ENCODE data around the gene ZNF780A. TPM values are rescaled to one million over a fixed set of nuclear protein-coding genes. Genes with fewer than 3 reads are reported as not detected.

ZNF780A gene
- polyA plus RNA-seq, 3 donors: 9.8 to 14.1 (median 12.6) TPM

- no peak overlapping the region for H3K4me3 Mint-ChIP-seq
- no peak for TF ChIP-seq CTCF (IDR thresholded peaks at IDR 0.05)
- H3K27ac Mint-ChIP-seq: no peak overlapping the region
- H3K9me3 Mint-ChIP-seq: peaks cover 33 to 49% (median 40%) of the 10 kb centered on the region in 7 donors
- H3K4me2 ChIP-seq (replicated peaks; ENCODE audit: extremely low read depth, low read length, poor library complexity, severe bottlenecking): no peak overlapping the region
- no CpG with 5 or more reads among the region's 1 CpG for WGBS (ENCODE audit: insufficient coverage)
- H3K79me2 ChIP-seq (ENCODE audit: insufficient read depth, low read length): peaks cover 31% of the 10 kb centered on the region
- DNase-seq: no peak
- no peaks in the 10 kb centered on the region for H3K27me3 ChIP-seq (ENCODE audit: control insufficient read depth in 2 of 2, insufficient read depth in 2 of 2, low read length in 2 of 2)
- peaks cover 43% of the 10 kb centered on the region for H3K4me1 Mint-ChIP-seq
- intact Hi-C loops (cut with micrococcal nuclease): no loop called here
- H3K36me3 Mint-ChIP-seq: peaks cover 78 to 87% of the 10 kb centered on the region in 2 donors
- no peak overlapping the region for H3K9ac ChIP-seq (ENCODE audit: insufficient read depth, low read length, poor library complexity, severe bottlenecking)
- peaks cover 10% of the 10 kb centered on the region for H4K20me1 ChIP-seq (ENCODE audit: insufficient read depth, low read length)
- H3K4me3 ChIP-seq (replicated peaks in 1 of 3; ENCODE audit: low read depth in 2 of 3, low read length in 3 of 3): no peak overlapping the region
- H3K36me3 ChIP-seq (replicated peaks in 1 of 2; ENCODE audit: control insufficient read depth in 1 of 2, insufficient read depth in 2 of 2, low read length in 2 of 2): peaks cover 58 to 83% of the 10 kb centered on the region in 2 donors
- no peak overlapping the region for H3K27ac ChIP-seq (ENCODE audit: low read depth in 1 of 2, low read length in 2 of 2)
- H3K4me1 ChIP-seq (ENCODE audit: control insufficient read depth in 1 of 2, insufficient read depth in 2 of 2, low read length in 2 of 2): peaks cover 25 to 31% of the 10 kb centered on the region in 2 donors
- no peak overlapping the region for H2AFZ ChIP-seq (ENCODE audit: insufficient read depth, low read depth, low read length, poor library complexity, severe bottlenecking)
- H3K9me3 ChIP-seq (replicated peaks in 1 of 2; ENCODE audit: control insufficient read depth in 1 of 2, insufficient read depth in 1 of 2, low read length in 2 of 2): peaks cover 11 to 45% of the 10 kb centered on the region in 2 donors
- H3K27me3 Mint-ChIP-seq (ENCODE audit: low read depth in 3 of 3): peaks cover 0 to 1% (median 0%) of the 10 kb centered on the region in 3 donors
Measured at GRCh38 chr19:40080289-40080688, 10.5 kb downstream of the ZNF780A start.

GRCh38 chr19:40078377-40078776 is 12.4 kb downstream of the ZNF780A start:
- peak overlapping the region in 6 of 7 donors; percentile 35 to 74 (median 65) for H3K27ac Mint-ChIP-seq
- peaks cover 36 to 67% (median 47%) of the 10 kb centered on the region in 7 donors for H3K9me3 Mint-ChIP-seq
- Histone ChIP-seq H3K9ac (ENCODE audit: insufficient read depth, low read length, poor library complexity, severe bottlenecking) (no peak overlapping the region), H3K4me2 (replicated peaks; ENCODE audit: extremely low read depth, low read length, poor library complexity, severe bottlenecking) (no peak overlapping the region), H3K27ac (ENCODE audit: low read depth in 1 of 2, low read length in 2 of 2) (no peak overlapping the region), H3K79me2 (ENCODE audit: insufficient read depth, low read length) (peaks cover 15% of the 10 kb centered on the region), H2AFZ (ENCODE audit: insufficient read depth, low read depth, low read length, poor library complexity, severe bottlenecking) (no peak overlapping the region), H3K4me1 (ENCODE audit: control insufficient read depth in 1 of 2, insufficient read depth in 2 of 2, low read length in 2 of 2) (peaks cover 24 to 26% of the 10 kb centered on the region in 2 donors), H4K20me1 (ENCODE audit: insufficient read depth, low read length) (peaks cover 3% of the 10 kb centered on the region), H3K36me3 (replicated peaks in 1 of 2; ENCODE audit: control insufficient read depth in 1 of 2, insufficient read depth in 2 of 2, low read length in 2 of 2) (peaks cover 69 to 84% of the 10 kb centered on the region in 2 donors), H3K4me3 (replicated peaks in 1 of 3; ENCODE audit: low read depth in 2 of 3, low read length in 3 of 3) (no peak overlapping the region), H3K27me3 (ENCODE audit: control insufficient read depth in 2 of 2, insufficient read depth in 2 of 2, low read length in 2 of 2) (no peaks in the 10 kb centered on the region), H3K9me3 (replicated peaks in 1 of 2; ENCODE audit: control insufficient read depth in 1 of 2, insufficient read depth in 1 of 2, low read length in 2 of 2) (peaks cover 11 to 64% of the 10 kb centered on the region in 2 donors)
- intact Hi-C loops (cut with micrococcal nuclease): no loop called here
- WGBS (ENCODE audit: insufficient coverage): no CpG with 5 or more reads among the region's 1 CpG
- peak in 1 of 3 donors; percentile 13 for DNase-seq
- H3K4me3 Mint-ChIP-seq: no peak overlapping the region
- H3K4me1 Mint-ChIP-seq: peaks cover 37% of the 10 kb centered on the region
- H3K36me3 Mint-ChIP-seq: peaks cover 82 to 88% of the 10 kb centered on the region in 2 donors
- no peak for TF ChIP-seq CTCF (IDR thresholded peaks at IDR 0.05)
- peaks cover 0 to 1% (median 0%) of the 10 kb centered on the region in 3 donors for H3K27me3 Mint-ChIP-seq (ENCODE audit: low read depth in 3 of 3)

Data from CD14-positive monocyte (primary cell).